22Rv1 (cell line): ENCODE data around the gene GALNT12.
A peak's percentile ranks its signal among the peaks of the same experiment; 100 is the strongest.

Source experiments
- H3K27ac ChIP-seq: fragments of 450-650 bp; 2 replicates; pipeline ENCODE4 v1.5.1; 2017
- CTCF ChIP-seq: fragments of 450-650 bp; IDR thresholded peaks from 2 replicates; pipeline ENCODE4 v1.5.1; 2017; ENCODE audit warnings: mild to moderate bottlenecking
- ZFX ChIP-seq: fragments of 450-650 bp; IDR thresholded peaks from 2 replicates; pipeline ENCODE4 v1.6.1; 2017; ENCODE audit warnings: antibody characterized with exemption, borderline replicate concordance

Gene GALNT12

GRCh38 chr9:98797491-98797890, 10.0 kb upstream of the GALNT12 start:
- H3K27ac ChIP-seq: no peak overlapping the region
- TF ChIP-seq CTCF (no peak), ZFX (no peak)

DNA sequence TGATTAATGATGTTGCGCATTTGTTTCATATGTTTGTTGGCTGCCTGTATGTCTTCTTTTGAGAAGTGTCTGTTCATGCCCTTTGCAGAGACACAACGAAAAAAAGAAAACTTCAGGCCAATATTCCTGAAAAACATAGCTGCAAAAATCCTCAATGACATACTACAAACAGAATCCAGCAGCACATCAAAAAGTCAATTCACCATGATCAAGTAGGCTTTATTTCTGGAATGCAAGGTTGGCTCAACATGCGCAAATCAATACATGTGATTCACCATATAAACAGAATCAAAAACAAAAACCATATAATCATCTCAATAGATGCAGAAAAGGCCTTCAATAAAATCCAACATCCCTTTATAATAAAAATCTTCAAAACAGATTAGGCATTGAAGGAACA, 9.2 kb upstream of the GALNT12 start:
- no peak for TF ChIP-seq CTCF
- TF ChIP-seq ZFX: no peak
- H3K27ac ChIP-seq: no peak overlapping the region

- TF ChIP-seq CTCF (no peak), ZFX (no peak)
- no peak overlapping the region for H3K27ac ChIP-seq
These were observed 5.9 kb upstream of the GALNT12 start for GRCh38 chr9:98801561-98801960.

- H3K27ac ChIP-seq: no peak overlapping the region
- no peak for TF ChIP-seq CTCF
- TF ChIP-seq ZFX: no peak
These were observed 5.5 kb upstream of the GALNT12 start for GRCh38 chr9:98801969-98802371.

- H3K27ac ChIP-seq: no peak overlapping the region
- TF ChIP-seq ZFX: no peak
These were observed 3.4 kb upstream of the GALNT12 start for GRCh38 chr9:98804083-98804482.

DNA sequence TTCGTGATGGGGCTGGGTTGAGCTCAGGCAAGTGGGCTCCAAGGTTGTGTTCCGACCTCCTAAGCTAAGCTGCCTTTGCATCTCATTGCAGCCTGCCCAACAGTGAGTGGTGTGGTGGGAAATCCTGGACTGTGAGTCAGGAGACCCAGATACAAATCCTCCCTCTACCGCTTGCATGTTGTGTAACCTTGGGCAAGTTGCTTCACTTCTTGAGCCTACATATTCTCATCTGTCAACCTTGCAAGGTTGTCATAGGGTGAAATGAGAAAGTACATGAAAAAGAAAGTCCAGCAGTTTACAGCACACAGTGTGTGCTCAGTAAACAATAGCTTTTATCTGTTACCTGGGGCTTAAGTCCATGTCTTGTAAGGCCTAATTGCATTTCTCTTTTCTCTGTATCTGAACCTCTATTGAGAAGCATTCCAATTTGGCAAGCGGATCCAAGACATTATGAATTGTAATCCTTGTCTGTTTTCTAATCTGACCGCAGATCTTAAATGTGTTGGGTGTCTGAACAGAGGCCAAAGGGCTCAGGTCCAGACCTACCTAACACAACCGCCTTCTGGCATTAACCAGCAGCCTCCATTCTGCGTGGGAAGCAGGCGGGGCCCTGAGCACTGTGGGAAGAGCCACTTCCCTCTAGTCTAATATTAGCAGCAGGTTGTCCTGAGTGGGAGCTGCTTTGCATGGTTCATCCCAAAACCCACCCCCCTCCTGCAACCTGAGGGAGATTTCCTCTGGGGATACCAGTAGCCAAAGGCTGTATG, 1.8 kb upstream of the GALNT12 start:
- no peak overlapping the region for H3K27ac ChIP-seq
- no peak for TF ChIP-seq CTCF
- TF ChIP-seq ZFX: no peak

- TF ChIP-seq CTCF (peak; percentile 36), ZFX (no peak)
These were observed 955 bp upstream of the GALNT12 start for GRCh38 chr9:98806394-98807035.

DNA sequence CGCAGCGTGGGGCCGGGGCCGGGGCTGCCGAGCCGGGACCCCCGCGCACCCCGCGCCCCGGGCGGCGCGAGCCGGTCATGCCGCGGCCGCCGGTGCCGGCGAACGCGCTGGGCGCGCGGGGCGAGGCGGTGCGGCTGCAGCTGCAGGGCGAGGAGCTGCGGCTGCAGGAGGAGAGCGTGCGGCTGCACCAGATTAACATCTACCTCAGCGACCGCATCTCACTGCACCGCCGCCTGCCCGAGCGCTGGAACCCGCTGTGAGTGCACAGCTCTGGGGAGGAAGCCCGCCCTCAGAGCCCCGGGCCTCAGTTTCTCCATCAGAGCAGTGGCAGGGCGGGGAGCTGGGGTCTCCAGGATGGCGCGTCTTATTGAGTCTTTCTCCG, 335 bp downstream of the GALNT12 start:
- TF ChIP-seq ZFX (no peak), CTCF (peak; percentile 4; the same call in 1 of the 2 replicates)
- no peak overlapping the region for H3K27ac ChIP-seq

More at GRCh38 chr9:98806394-98807035, 955 bp upstream of the GALNT12 start:
- no peak overlapping the region for H3K27ac ChIP-seq
